Tibial nerve (tissue), 3 donors: ENCODE measurements around the gene MLLT10.

Experiments used
- POLR2A ChIP-seq, 2 donors: fragments of 450-650 bp; IDR thresholded peaks; one replicate each; pipeline ENCODE4 v1.6.1; 2017; ENCODE audit warnings: antibody characterized with exemption in 2 of 2, mild to moderate bottlenecking in 2 of 2, moderate library complexity in 2 of 2
- TF ChIP-seq, protein P1 (sequence below), 5 experiments: fragments of 200-600 bp in 3 of 5; fragments of 450-650 bp in 2 of 5; sonication (generic) in 3 of 5; IDR thresholded peaks; one replicate each; pipeline ENCODE4 v1.5.1; 2016 to 2019; ENCODE audit warnings: antibody characterized with exemption in 5 of 5, mild to moderate bottlenecking in 3 of 5, moderate library complexity in 2 of 5

GRCh38 chr10:21599582-21599981 lies 65.5 kb downstream of the MLLT10 start:
- TF ChIP-seq POLR2A (IDR thresholded peaks at IDR 0.05) = no peak
- TF ChIP-seq, protein P1, sequence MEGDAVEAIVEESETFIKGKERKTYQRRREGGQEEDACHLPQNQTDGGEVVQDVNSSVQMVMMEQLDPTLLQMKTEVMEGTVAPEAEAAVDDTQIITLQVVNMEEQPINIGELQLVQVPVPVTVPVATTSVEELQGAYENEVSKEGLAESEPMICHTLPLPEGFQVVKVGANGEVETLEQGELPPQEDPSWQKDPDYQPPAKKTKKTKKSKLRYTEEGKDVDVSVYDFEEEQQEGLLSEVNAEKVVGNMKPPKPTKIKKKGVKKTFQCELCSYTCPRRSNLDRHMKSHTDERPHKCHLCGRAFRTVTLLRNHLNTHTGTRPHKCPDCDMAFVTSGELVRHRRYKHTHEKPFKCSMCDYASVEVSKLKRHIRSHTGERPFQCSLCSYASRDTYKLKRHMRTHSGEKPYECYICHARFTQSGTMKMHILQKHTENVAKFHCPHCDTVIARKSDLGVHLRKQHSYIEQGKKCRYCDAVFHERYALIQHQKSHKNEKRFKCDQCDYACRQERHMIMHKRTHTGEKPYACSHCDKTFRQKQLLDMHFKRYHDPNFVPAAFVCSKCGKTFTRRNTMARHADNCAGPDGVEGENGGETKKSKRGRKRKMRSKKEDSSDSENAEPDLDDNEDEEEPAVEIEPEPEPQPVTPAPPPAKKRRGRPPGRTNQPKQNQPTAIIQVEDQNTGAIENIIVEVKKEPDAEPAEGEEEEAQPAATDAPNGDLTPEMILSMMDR (IDR thresholded peaks at IDR 0.05) = no peak
